ENCODE measurements around the gene STK39.

Gene STK39

GRCh38 chr2:168118733-168119514 lies 128.5 kb downstream of the STK39 start:
- peak overlapping the region; percentile 16 to 30 for H3K27ac ChIP-seq
- intact Hi-C loops (cut with DNase I; ENCODE audit: low total_unique reads): loop anchor here (10.0 kb wide), 1 partner anchor 1574 kb away; no protein-coding TSS in a partner anchor
- peaks cover 0 to 8% (median 6%) of the 10 kb centered on the region in 3 donors for H3K36me3 ChIP-seq
- no peak for DNase-seq
- peaks cover 0 to 31% (median 6%) of the 10 kb centered on the region in 4 donors for H3K4me1 ChIP-seq
- peak; percentile 50 to 64 for TF ChIP-seq CTCF (IDR thresholded peaks at IDR 0.05)
- no peaks in the 10 kb centered on the region for H3K27me3 ChIP-seq
- H3K9me3 ChIP-seq: no peaks in the 10 kb centered on the region
- no peak overlapping the region for H3K4me3 ChIP-seq

- Histone ChIP-seq H3K9me3 (no peaks in the 10 kb centered on the region), H3K27ac (no peak overlapping the region), H3K36me3 (no peaks in the 10 kb centered on the region), H3K27me3 (no peaks in the 10 kb centered on the region), H3K4me3 (no peak overlapping the region), H3K4me1 (peaks cover 0 to 26% (median 6%) of the 10 kb centered on the region in 4 donors)
- no peak for TF ChIP-seq CTCF (IDR thresholded peaks at IDR 0.05)
- no peak for DNase-seq
- intact Hi-C loops (cut with DNase I; ENCODE audit: low total_unique reads): loop anchor here (10.0 kb wide), 1 partner anchor 1572 kb away; no protein-coding TSS in a partner anchor
These were observed 130.9 kb downstream of the STK39 start for GRCh38 chr2:168116448-168116847.

GRCh38 chr2:168114619-168115018 lies 132.8 kb downstream of the STK39 start:
- no peak overlapping the region for H3K27ac ChIP-seq
- H3K4me1 ChIP-seq: peaks cover 0 to 26% (median 6%) of the 10 kb centered on the region in 4 donors
- H3K4me3 ChIP-seq: no peak overlapping the region
- intact Hi-C loops (cut with DNase I; ENCODE audit: low total_unique reads): loop anchor here (10.0 kb wide), 1 partner anchor 1570 kb away; no protein-coding TSS in a partner anchor
- no peaks in the 10 kb centered on the region for H3K9me3 ChIP-seq
- no peak for TF ChIP-seq CTCF (IDR thresholded peaks at IDR 0.05)
- H3K27me3 ChIP-seq: no peaks in the 10 kb centered on the region
- no peaks in the 10 kb centered on the region for H3K36me3 ChIP-seq
- DNase-seq: no peak

GRCh38 chr2:168114040-168114439 lies 133.4 kb downstream of the STK39 start:
- no peak for DNase-seq
- TF ChIP-seq CTCF (IDR thresholded peaks at IDR 0.05): no peak
- H3K27ac ChIP-seq: no peak overlapping the region
- intact Hi-C loops (cut with DNase I; ENCODE audit: low total_unique reads): loop anchor here (10.0 kb wide), 1 partner anchor 1569 kb away; no protein-coding TSS in a partner anchor
- H3K4me3 ChIP-seq: no peak overlapping the region
- no peaks in the 10 kb centered on the region for H3K27me3 ChIP-seq
- no peaks in the 10 kb centered on the region for H3K36me3 ChIP-seq
- H3K4me1 ChIP-seq: peaks cover 0 to 22% (median 5%) of the 10 kb centered on the region in 4 donors
- no peaks in the 10 kb centered on the region for H3K9me3 ChIP-seq

- Histone ChIP-seq H3K36me3 (peaks cover 0 to 4% (median 0%) of the 10 kb centered on the region in 3 donors), H3K4me3 (no peak overlapping the region), H3K4me1 (no peaks in the 10 kb centered on the region), H3K27me3 (no peaks in the 10 kb centered on the region), H3K9me3 (no peaks in the 10 kb centered on the region), H3K27ac (no peak overlapping the region)
- TF ChIP-seq CTCF (IDR thresholded peaks at IDR 0.05): no peak
- intact Hi-C loops (cut with DNase I; ENCODE audit: low total_unique reads): no loop called here
- DNase-seq: no peak
These were observed 140.1 kb downstream of the STK39 start for GRCh38 chr2:168107322-168107721.
